CD4-positive, alpha-beta T cell (primary cell): ENCODE measurements around the gene FAM151B. TPM values are rescaled to one million over a fixed set of nuclear protein-coding genes. Genes with fewer than 3 reads are reported as not detected.

Experiments
- ATAC-seq: fragments of 200-7000 bp; cut with Tn5 transposase; one replicate; pipeline ENCODE4 v1.10.0; 2022; ENCODE audit warnings: mild to moderate bottlenecking; ENCODE audit not compliant: poor library complexity
- CTCF ChIA-PET: fragments of 350-600 bp; sonication (Branson Sonifier 250); formaldehyde crosslinking; loops from one replicate; lab custom pipeline; 2021; ENCODE audit warnings: antibody characterized with exemption, inconsistent platforms; lab: Charles Lee
- POLR2A ChIA-PET: fragments of 350-600 bp; sonication (Branson Sonifier 250); formaldehyde crosslinking; loops from one replicate; lab custom pipeline; 2021; ENCODE audit warnings: antibody characterized with exemption, inconsistent platforms; lab: Charles Lee
- DNase-seq, 14 experiments: peaks; one replicate each; pipeline ENCODE4 v3.0.0-alpha.2; 2013 to 2020; ENCODE audit warnings: mixed read lengths in 2 of 14
- H3K27ac ChIP-seq, 2 donors: one replicate each; pipeline versions ENCODE4 v1.5.1 to v1.7.0; 2013; ENCODE audit warnings: low read length in 2 of 2, low read depth in 1 of 2, mild to moderate bottlenecking in 1 of 2
- H3K27me3 ChIP-seq, 2 experiments: 1 replicate in 1 of 2; 2 replicates in 1 of 2; pipeline versions ENCODE4 v1.6.1 to v1.7.0; 2013; ENCODE audit warnings: low read length in 2 of 2, control low read depth in 1 of 2, mild to moderate bottlenecking in 1 of 2, moderate library complexity in 1 of 2; ENCODE audit not compliant: insufficient read depth in 2 of 2, control insufficient read depth in 1 of 2
- H3K36me3 ChIP-seq: one replicate; pipeline ENCODE4 v1.6.1; 2013; ENCODE audit warnings: low read length, control low read depth; ENCODE audit not compliant: insufficient read depth
- H3K4me1 ChIP-seq: one replicate; pipeline ENCODE4 v1.6.1; 2013; ENCODE audit warnings: low read length, control low read depth; ENCODE audit not compliant: insufficient read depth
- H3K4me3 ChIP-seq: one replicate; pipeline ENCODE4 v1.5.1; 2013; ENCODE audit warnings: mild to moderate bottlenecking, low read length, moderate library complexity
- H3K9me3 ChIP-seq, 2 experiments: 1 replicate in 1 of 2; 2 replicates in 1 of 2; pipeline versions ENCODE4 v1.6.1 to v1.7.0; 2013; ENCODE audit warnings: low read length in 2 of 2, mild to moderate bottlenecking in 2 of 2, control low read depth in 1 of 2, moderate library complexity in 1 of 2; ENCODE audit not compliant: control insufficient read depth in 1 of 2, insufficient read depth in 1 of 2
- H3K27ac Mint-ChIP-seq: one replicate; pipeline ENCODE4 v1.8.0; 2020; ENCODE audit warnings: mixed read lengths
- H3K27me3 Mint-ChIP-seq: one replicate; pipeline ENCODE4 v1.8.0; 2021; ENCODE audit warnings: mixed read lengths
- H3K36me3 Mint-ChIP-seq: one replicate; pipeline ENCODE4 v1.8.0; 2021; ENCODE audit warnings: low read depth, mixed read lengths
- H3K4me1 Mint-ChIP-seq: one replicate; pipeline ENCODE4 v1.8.0; 2021; ENCODE audit warnings: low read depth, mixed read lengths
- H3K4me3 Mint-ChIP-seq: one replicate; pipeline ENCODE4 v1.8.0; 2020; ENCODE audit warnings: mild to moderate bottlenecking, mixed read lengths
- H3K9me3 Mint-ChIP-seq: one replicate; pipeline ENCODE4 v1.8.0; 2020; ENCODE audit warnings: mixed read lengths
- intact Hi-C, 2 experiments: fragments of 100-400 bp; cut with DNase I in 1 of 2; cut with micrococcal nuclease in 1 of 2; formaldehyde crosslinking; loops; one replicate each; pipeline versions ENCODE4 v1.15.1 to v1.9.0; 2023 to 2025; cut with DNase I, micrococcal nuclease
- total RNA-seq, 174 experiments: library from RNA in 2 of 174; stranded (reverse) in 2 of 174; gene quantifications; one replicate each; pipeline ENCODE4 v1.2.3 and lab custom pipeline; 2021 to 2026
- TF ChIP-seq, protein P1 (sequence below): fragments of 200-600 bp; IDR thresholded peaks from one replicate; pipeline ENCODE4 v1.8.0; 2022; ENCODE audit warnings: antibody characterized with exemption, mild to moderate bottlenecking

FAM151B gene
- total RNA-seq, 2 experiments from 2014 or later = 0.33 to 0.61 TPM

DNA sequence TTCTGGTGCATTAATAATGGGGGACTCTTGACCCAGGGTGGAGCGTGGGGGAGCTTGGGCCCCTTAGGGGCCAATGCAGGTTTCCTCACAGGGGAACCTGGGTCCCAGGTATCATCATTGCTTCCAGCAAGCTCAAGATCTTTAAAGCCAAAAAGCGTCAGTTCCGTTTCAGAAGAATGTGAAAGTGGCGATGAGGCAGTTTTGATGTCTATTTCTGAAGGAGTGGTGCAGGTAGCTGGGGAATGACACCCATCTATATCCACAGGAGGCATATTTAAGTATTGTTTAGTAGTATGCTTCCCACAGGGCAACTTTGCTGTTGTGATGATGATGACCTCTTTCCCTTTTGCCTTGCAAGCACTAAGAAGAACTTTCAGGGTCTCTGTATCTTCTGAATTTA is 71.3 kb downstream of the FAM151B start:
- intact Hi-C loops = no loop called here
- Mint-ChIP-seq H3K36me3 (no peaks in the 10 kb centered on the region), H3K9me3 (no peaks in the 10 kb centered on the region), H3K4me3 (no peak overlapping the region), H3K27ac (no peak overlapping the region), H3K27me3 (peaks cover 56% of the 10 kb centered on the region), H3K4me1 (no peaks in the 10 kb centered on the region)
- Histone ChIP-seq H3K4me1 (no peaks in the 10 kb centered on the region), H3K27ac (no peak overlapping the region), H3K4me3 (no peak overlapping the region), H3K27me3 (peaks cover 5 to 16% of the 10 kb centered on the region in 2 experiments), H3K9me3 (no peaks in the 10 kb centered on the region), H3K36me3 (no peaks in the 10 kb centered on the region)
- POLR2A ChIA-PET = no interaction called here
- CTCF ChIA-PET = no interaction called here
- DNase-seq (no peak), ATAC-seq (no peak)
- TF ChIP-seq, protein P1, sequence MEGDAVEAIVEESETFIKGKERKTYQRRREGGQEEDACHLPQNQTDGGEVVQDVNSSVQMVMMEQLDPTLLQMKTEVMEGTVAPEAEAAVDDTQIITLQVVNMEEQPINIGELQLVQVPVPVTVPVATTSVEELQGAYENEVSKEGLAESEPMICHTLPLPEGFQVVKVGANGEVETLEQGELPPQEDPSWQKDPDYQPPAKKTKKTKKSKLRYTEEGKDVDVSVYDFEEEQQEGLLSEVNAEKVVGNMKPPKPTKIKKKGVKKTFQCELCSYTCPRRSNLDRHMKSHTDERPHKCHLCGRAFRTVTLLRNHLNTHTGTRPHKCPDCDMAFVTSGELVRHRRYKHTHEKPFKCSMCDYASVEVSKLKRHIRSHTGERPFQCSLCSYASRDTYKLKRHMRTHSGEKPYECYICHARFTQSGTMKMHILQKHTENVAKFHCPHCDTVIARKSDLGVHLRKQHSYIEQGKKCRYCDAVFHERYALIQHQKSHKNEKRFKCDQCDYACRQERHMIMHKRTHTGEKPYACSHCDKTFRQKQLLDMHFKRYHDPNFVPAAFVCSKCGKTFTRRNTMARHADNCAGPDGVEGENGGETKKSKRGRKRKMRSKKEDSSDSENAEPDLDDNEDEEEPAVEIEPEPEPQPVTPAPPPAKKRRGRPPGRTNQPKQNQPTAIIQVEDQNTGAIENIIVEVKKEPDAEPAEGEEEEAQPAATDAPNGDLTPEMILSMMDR = no peak

DNA sequence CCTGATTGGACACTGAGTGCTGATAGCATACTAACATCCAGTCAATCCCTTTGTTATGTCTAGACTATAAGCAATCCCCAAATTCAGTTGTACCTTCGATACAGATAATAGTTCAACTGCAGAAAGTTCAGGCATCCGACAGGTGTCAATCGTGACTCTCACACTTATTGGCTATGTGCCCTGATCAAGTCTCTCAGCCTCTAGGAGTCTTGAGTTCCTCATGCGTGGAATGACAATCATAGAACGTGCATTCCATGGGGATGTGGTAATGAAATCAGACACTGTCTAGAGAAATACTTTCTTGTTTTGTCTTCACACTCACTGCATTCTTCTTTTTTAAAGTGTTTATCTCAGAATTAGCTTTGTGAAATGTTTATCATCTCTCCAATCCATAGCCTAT is 77.4 kb downstream of the FAM151B start:
- TF ChIP-seq, protein P1 = no peak
- Mint-ChIP-seq H3K4me1 (no peaks in the 10 kb centered on the region), H3K36me3 (no peaks in the 10 kb centered on the region), H3K4me3 (no peak overlapping the region), H3K9me3 (no peaks in the 10 kb centered on the region), H3K27ac (no peak overlapping the region), H3K27me3 (peaks cover 49% of the 10 kb centered on the region)
- intact Hi-C loops = no loop called here
- H3K36me3 ChIP-seq = no peaks in the 10 kb centered on the region
- peaks cover 0 to 5% of the 10 kb centered on the region in 2 experiments for H3K9me3 ChIP-seq
- DNase-seq (no peak), ATAC-seq (no peak)
- POLR2A ChIA-PET = no interaction called here
- peaks cover 21 to 39% of the 10 kb centered on the region in 2 experiments for H3K27me3 ChIP-seq
- no peak overlapping the region for H3K4me3 ChIP-seq
- peaks cover 13% of the 10 kb centered on the region for H3K4me1 ChIP-seq
- no peak overlapping the region for H3K27ac ChIP-seq
- CTCF ChIA-PET = no interaction called here

DNA sequence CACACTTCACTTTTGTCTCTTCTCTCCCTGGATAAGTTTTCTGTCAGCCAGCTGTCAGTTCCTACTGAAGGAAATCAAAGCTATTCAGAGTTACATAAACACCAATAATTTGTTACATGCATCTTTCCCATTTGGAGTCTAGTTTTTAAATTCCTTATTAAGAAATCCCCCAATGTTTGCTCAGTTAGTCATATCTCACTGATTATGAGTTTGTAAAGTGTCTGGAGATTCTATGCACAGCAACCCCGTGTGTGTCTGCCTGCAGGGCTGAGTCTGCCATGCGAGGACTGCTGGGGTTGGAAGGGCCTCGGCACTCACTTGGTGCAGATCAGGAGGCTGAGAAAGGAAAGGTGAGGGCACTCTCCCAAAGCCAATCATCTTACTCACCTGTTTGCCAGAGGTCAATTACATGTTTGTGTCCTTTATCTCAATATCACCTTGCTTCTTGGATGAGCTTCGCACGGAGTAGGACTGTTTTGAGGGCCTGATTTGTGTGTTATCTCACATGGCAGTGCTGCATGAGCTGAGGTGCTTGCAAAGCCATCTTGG is 78.9 kb downstream of the FAM151B start:
- peaks cover 62% of the 10 kb centered on the region for H3K27me3 Mint-ChIP-seq
- H3K36me3 Mint-ChIP-seq = no peaks in the 10 kb centered on the region
- ChIA-PET POLR2A (no interaction called here), CTCF (no interaction called here)
- Histone ChIP-seq H3K4me1 (peaks cover 13% of the 10 kb centered on the region), H3K36me3 (no peaks in the 10 kb centered on the region), H3K9me3 (peaks cover 0 to 5% of the 10 kb centered on the region in 2 experiments), H3K4me3 (no peak overlapping the region), H3K27me3 (peaks cover 30 to 54% of the 10 kb centered on the region in 2 experiments), H3K27ac (no peak overlapping the region)
- intact Hi-C loops = no loop called here
- H3K4me1 Mint-ChIP-seq = no peaks in the 10 kb centered on the region
- ATAC-seq (no peak), DNase-seq (no peak)
- no peaks in the 10 kb centered on the region for H3K9me3 Mint-ChIP-seq
- H3K27ac Mint-ChIP-seq = no peak overlapping the region
- no peak overlapping the region for H3K4me3 Mint-ChIP-seq
- TF ChIP-seq, protein P1 = no peak
